GM12873 (cell line): ENCODE data around the gene MAP3K19.

Experiments used
- TF ChIP-seq, protein P1 (sequence below): IDR thresholded peaks from 2 replicates; pipeline ENCODE4 v1.5.1; 2012; ENCODE audit warnings: low read depth, mild to moderate bottlenecking, moderate library complexity, low read length, control low read depth; ENCODE audit not compliant: insufficient read depth; ENCODE audit errors: missing control alignments

The MAP3K19 gene

GRCh38 chr2:135063210-135063609 lies 16.0 kb upstream of the MAP3K19 start:
- TF ChIP-seq, protein P1, sequence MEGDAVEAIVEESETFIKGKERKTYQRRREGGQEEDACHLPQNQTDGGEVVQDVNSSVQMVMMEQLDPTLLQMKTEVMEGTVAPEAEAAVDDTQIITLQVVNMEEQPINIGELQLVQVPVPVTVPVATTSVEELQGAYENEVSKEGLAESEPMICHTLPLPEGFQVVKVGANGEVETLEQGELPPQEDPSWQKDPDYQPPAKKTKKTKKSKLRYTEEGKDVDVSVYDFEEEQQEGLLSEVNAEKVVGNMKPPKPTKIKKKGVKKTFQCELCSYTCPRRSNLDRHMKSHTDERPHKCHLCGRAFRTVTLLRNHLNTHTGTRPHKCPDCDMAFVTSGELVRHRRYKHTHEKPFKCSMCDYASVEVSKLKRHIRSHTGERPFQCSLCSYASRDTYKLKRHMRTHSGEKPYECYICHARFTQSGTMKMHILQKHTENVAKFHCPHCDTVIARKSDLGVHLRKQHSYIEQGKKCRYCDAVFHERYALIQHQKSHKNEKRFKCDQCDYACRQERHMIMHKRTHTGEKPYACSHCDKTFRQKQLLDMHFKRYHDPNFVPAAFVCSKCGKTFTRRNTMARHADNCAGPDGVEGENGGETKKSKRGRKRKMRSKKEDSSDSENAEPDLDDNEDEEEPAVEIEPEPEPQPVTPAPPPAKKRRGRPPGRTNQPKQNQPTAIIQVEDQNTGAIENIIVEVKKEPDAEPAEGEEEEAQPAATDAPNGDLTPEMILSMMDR, result no peak

DNA sequence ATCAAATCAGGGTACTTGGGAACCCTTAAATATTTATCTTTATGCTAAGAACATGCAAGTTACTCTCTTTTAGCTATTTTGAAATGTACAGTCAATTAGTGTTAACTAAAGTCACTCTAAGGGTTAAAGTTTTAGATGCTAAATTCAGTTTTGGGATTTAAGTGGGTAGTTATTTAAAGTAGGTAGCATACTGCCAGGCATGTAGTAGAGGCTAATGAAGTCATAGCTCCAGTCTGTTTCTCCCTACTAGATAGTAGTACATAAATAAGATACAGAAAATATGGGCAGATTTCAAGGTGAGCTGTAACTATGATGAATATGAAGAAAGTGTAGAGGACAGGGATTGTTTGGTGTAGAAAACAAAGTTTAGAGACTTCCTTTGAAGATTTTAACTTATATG lies 12.3 kb upstream of the MAP3K19 start:
- TF ChIP-seq, protein P1, result no peak

- TF ChIP-seq, protein P1, result no peak
These were observed 9.5 kb upstream of the MAP3K19 start for GRCh38 chr2:135056790-135057189.

- TF ChIP-seq, protein P1, result no peak
These were observed 8.0 kb upstream of the MAP3K19 start for GRCh38 chr2:135055182-135055786.

DNA sequence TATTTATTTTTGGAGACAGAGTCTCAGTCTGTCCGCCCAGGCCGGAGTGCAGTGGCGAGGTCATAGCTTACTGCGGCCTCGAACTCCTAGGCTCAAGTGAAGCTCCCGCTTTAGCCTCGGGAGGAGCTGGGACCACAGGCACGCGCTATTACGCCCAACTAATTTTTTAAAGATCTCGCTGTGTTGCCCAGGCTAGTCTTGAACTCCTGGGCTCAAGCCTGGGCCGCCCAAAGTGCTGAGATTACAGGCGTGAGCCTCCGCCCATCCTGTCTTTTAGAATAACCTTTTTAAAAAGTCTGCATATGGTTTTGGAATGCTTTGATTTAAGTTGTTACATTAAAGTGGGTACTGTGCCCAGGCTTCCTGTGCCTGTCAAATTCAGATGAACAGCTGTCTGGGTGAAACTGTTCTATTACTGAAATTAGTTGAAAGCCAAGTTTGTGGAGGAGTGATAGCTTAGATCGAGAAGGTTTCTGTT lies 5.8 kb upstream of the MAP3K19 start:
- TF ChIP-seq, protein P1, result no peak

DNA sequence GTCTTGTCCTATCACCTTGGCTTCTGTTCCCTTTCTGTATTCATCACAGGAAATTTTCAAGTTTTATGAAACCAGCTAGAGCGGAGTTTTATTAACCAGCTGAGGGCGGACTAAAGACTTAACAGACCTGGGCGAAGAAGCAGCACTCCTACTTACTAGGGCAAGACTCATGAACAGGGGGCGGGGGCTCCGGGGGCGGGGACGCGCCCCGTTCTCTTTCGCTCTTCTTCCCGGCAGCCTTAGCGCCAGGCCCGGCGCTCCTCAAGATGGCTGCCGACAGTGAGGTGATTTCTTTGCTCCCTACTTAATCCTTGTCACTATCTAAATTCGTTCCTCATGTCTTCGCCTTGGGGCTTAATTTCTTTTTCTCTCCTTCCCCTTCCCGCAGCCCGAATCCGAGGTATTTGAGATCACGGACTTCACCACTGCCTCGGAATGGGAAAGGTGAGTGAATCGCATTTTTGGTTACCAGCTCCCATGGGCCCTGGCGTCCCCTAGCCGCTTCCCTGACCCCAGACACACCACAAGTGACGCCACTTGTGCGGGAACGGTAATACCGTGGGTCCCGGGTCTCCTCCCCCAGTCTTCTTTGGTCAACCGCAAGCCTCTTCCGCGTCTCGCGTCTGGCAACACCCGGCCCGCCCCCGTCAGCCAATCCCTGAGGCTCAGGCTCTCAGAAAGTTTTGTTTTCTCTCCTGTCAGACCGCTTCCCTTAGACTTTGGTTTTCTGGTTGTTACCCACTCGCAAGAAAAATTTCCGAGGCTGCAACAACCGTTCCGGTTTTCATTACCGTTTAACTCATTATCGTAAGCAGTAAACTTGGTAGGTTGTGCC lies 5.0 kb upstream of the MAP3K19 start, which contains the start of gene RAB3GAP1:
Gene RAB3GAP1, plus strand, starts transcription at position 251 of the 835 bp plus-strand sequence. Its CDS starts 16 bp downstream, at position 267.
- TF ChIP-seq, protein P1, result no peak

DNA sequence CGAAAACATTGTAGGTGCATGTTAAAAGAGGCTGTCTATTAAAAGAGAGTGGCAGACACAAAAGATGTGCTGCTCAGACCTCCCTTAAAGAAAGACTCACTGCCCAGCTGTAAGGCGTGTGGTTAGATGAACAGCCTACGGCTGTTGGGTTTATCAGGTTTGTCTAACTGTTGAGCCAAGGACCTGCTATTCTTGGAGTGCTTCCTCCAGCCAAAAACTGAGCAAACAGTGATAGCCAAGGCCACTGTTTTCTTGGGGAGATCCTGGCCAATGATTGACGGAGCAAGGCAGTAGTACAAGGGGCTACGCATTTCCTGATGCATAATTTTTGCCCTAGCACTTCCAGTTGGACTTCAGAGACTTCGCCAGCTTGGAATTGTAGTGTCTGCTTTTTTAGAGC lies 3.4 kb upstream of the MAP3K19 start:
- TF ChIP-seq, protein P1, result no peak
